ACHN (cell line): ENCODE results near the gene PLAAT4.
"Not testable (repeated sequence)": the region's sequence is repeated elsewhere in the genome, so short reads cannot be mapped to it uniquely, and the experiment has no call there.

Experiments used
- DNase-seq: peaks from one replicate; pipeline ENCODE4 v3.0.0-alpha.2; 2015
- in situ Hi-C: cut with HindIII; loops from 2 replicates; pipeline ENCODE4 v1.10.0; 2017; ENCODE audit warnings: low sequenced_read_pairs, low pct_ligation_motif_present, low pct_unique_long_range_greater_than_20kb

The PLAAT4 gene

GRCh38 chr11:63508009-63508408 is 28.6 kb upstream of the PLAAT4 start:
- in situ Hi-C loops = no loop called here

GRCh38 chr11:63508745-63509144 is 27.9 kb upstream of the PLAAT4 start:
- in situ Hi-C loops = no loop called here
- DNase-seq = no peak

More at GRCh38 chr11:63508009-63508408, 28.6 kb upstream of the PLAAT4 start:
- DNase-seq = peak; percentile 20

- in situ Hi-C loops = no loop called here
- DNase-seq = no peak
Measured at GRCh38 chr11:63510360-63511047, 26.1 kb upstream of the PLAAT4 start.

- in situ Hi-C loops = no loop called here
- no peak for DNase-seq
Measured at GRCh38 chr11:63511048-63511748, 25.4 kb upstream of the PLAAT4 start.

GRCh38 chr11:63512816-63513215 is 23.8 kb upstream of the PLAAT4 start:
- in situ Hi-C loops = no loop called here
- no peak for DNase-seq

GRCh38 chr11:63516109-63516508 is 20.5 kb upstream of the PLAAT4 start:
- in situ Hi-C loops = no loop called here
- no peak for DNase-seq

GRCh38 chr11:63517156-63517555 is 19.5 kb upstream of the PLAAT4 start:
- no peak for DNase-seq
- in situ Hi-C loops = no loop called here

- DNase-seq = no peak
- in situ Hi-C loops = no loop called here
Measured at GRCh38 chr11:63518548-63518947, 18.1 kb upstream of the PLAAT4 start.

GRCh38 chr11:63520606-63521170 is 15.9 kb upstream of the PLAAT4 start:
- in situ Hi-C loops = no loop called here
- DNase-seq = no peak

GRCh38 chr11:63521896-63522295 is 14.7 kb upstream of the PLAAT4 start:
- DNase-seq = no peak
- in situ Hi-C loops = no loop called here

GRCh38 chr11:63523151-63523550 is 13.5 kb upstream of the PLAAT4 start:
- in situ Hi-C loops = no loop called here
- no peak for DNase-seq

GRCh38 chr11:63527667-63528066 is 8.9 kb upstream of the PLAAT4 start:
- DNase-seq = no peak
- in situ Hi-C loops = no loop called here

GRCh38 chr11:63528156-63528555 is 8.5 kb upstream of the PLAAT4 start:
- in situ Hi-C loops, DNase-seq: not testable (repeated sequence)

- DNase-seq, in situ Hi-C loops: not testable (repeated sequence)
Measured at GRCh38 chr11:63528729-63529278, 7.8 kb upstream of the PLAAT4 start.

GRCh38 chr11:63529373-63529772 is 7.2 kb upstream of the PLAAT4 start:
- in situ Hi-C loops, DNase-seq: not testable (repeated sequence)

- in situ Hi-C loops = no loop called here
- DNase-seq = no peak
Measured at GRCh38 chr11:63530021-63530420, 6.6 kb upstream of the PLAAT4 start.

- DNase-seq = peak; percentile 93
- in situ Hi-C loops = not testable (repeated sequence)
Measured at GRCh38 chr11:63531074-63531792, 5.4 kb upstream of the PLAAT4 start.

GRCh38 chr11:63532117-63532516 is 4.5 kb upstream of the PLAAT4 start:
- in situ Hi-C loops = no loop called here
- DNase-seq = no peak
